IPS-15b (cell line): ENCODE measurements around the gene TPP1.

Experiments
- H3K27me3 ChIP-seq: one replicate; pipeline ENCODE4 v1.6.1; 2013; ENCODE audit warnings: low read length; ENCODE audit not compliant: control insufficient read depth, insufficient read depth
- H3K36me3 ChIP-seq: one replicate; pipeline ENCODE4 v1.6.1; 2013; ENCODE audit warnings: low read length; ENCODE audit not compliant: control insufficient read depth, insufficient read depth
- H3K4me1 ChIP-seq: one replicate; pipeline ENCODE4 v1.6.1; 2013; ENCODE audit warnings: mild to moderate bottlenecking, low read length; ENCODE audit not compliant: control insufficient read depth, insufficient read depth
- H3K4me3 ChIP-seq: one replicate; pipeline ENCODE4 v1.5.1; 2013; ENCODE audit warnings: low read depth, low read length
- H3K9ac ChIP-seq: one replicate; pipeline ENCODE4 v1.6.1; 2013; ENCODE audit warnings: low read depth, mild to moderate bottlenecking, low read length
- H3K9me3 ChIP-seq: one replicate; pipeline ENCODE4 v1.6.1; 2013; ENCODE audit warnings: mild to moderate bottlenecking, low read length; ENCODE audit not compliant: control insufficient read depth, insufficient read depth

Gene TPP1

GRCh38 chr11:6587360-6587953 lies 31.8 kb downstream of the TPP1 start:
- Histone ChIP-seq H3K4me3 (no peak overlapping the region), H3K9ac (no peak overlapping the region), H3K4me1 (no peaks in the 10 kb centered on the region), H3K9me3 (no peaks in the 10 kb centered on the region), H3K36me3 (no peaks in the 10 kb centered on the region), H3K27me3 (no peaks in the 10 kb centered on the region)

- Histone ChIP-seq H3K27me3 (no peaks in the 10 kb centered on the region), H3K4me1 (no peaks in the 10 kb centered on the region), H3K9ac (no peak overlapping the region), H3K4me3 (no peak overlapping the region), H3K9me3 (no peaks in the 10 kb centered on the region), H3K36me3 (no peaks in the 10 kb centered on the region)
These were observed 32.5 kb downstream of the TPP1 start for GRCh38 chr11:6586434-6587359.

- H3K9me3 ChIP-seq: no peaks in the 10 kb centered on the region
- no peak overlapping the region for H3K9ac ChIP-seq
- no peaks in the 10 kb centered on the region for H3K4me1 ChIP-seq
- no peak overlapping the region for H3K4me3 ChIP-seq
- no peaks in the 10 kb centered on the region for H3K36me3 ChIP-seq
- no peaks in the 10 kb centered on the region for H3K27me3 ChIP-seq
These were observed 34.7 kb downstream of the TPP1 start for GRCh38 chr11:6584528-6584927.

- no peaks in the 10 kb centered on the region for H3K4me1 ChIP-seq
- no peaks in the 10 kb centered on the region for H3K27me3 ChIP-seq
- no peaks in the 10 kb centered on the region for H3K36me3 ChIP-seq
- H3K9ac ChIP-seq: no peak overlapping the region
- no peak overlapping the region for H3K4me3 ChIP-seq
- H3K9me3 ChIP-seq: no peaks in the 10 kb centered on the region
These were observed 35.6 kb downstream of the TPP1 start for GRCh38 chr11:6583584-6583983.

- H3K36me3 ChIP-seq: no peaks in the 10 kb centered on the region
- no peaks in the 10 kb centered on the region for H3K27me3 ChIP-seq
- H3K4me3 ChIP-seq: no peak overlapping the region
- no peaks in the 10 kb centered on the region for H3K4me1 ChIP-seq
- no peak overlapping the region for H3K9ac ChIP-seq
- H3K9me3 ChIP-seq: no peaks in the 10 kb centered on the region
These were observed 39.5 kb downstream of the TPP1 start for GRCh38 chr11:6579681-6580080.

- H3K9me3 ChIP-seq: no peaks in the 10 kb centered on the region
These were observed 41.1 kb downstream of the TPP1 start for GRCh38 chr11:6578134-6578533.

GRCh38 chr11:6576471-6577373 lies 42.5 kb downstream of the TPP1 start:
- Histone ChIP-seq H3K9me3 (no peaks in the 10 kb centered on the region), H3K4me3 (no peak overlapping the region), H3K4me1 (no peaks in the 10 kb centered on the region), H3K36me3 (no peaks in the 10 kb centered on the region), H3K9ac (no peak overlapping the region), H3K27me3 (no peaks in the 10 kb centered on the region)

More at GRCh38 chr11:6578134-6578533, 41.1 kb downstream of the TPP1 start:
- Histone ChIP-seq H3K9ac (no peak overlapping the region), H3K36me3 (no peaks in the 10 kb centered on the region), H3K27me3 (no peaks in the 10 kb centered on the region), H3K4me3 (no peak overlapping the region), H3K4me1 (no peaks in the 10 kb centered on the region)

GRCh38 chr11:6574816-6575715 lies 44.2 kb downstream of the TPP1 start:
- Histone ChIP-seq H3K4me3 (no peak overlapping the region), H3K27me3 (no peaks in the 10 kb centered on the region), H3K4me1 (no peaks in the 10 kb centered on the region), H3K36me3 (no peaks in the 10 kb centered on the region), H3K9ac (no peak overlapping the region), H3K9me3 (no peaks in the 10 kb centered on the region)

GRCh38 chr11:6572215-6572614 lies 47.0 kb downstream of the TPP1 start:
- Histone ChIP-seq H3K4me3 (no peak overlapping the region), H3K9ac (no peak overlapping the region), H3K36me3 (no peaks in the 10 kb centered on the region), H3K9me3 (no peaks in the 10 kb centered on the region), H3K4me1 (peaks cover 4% of the 10 kb centered on the region), H3K27me3 (no peaks in the 10 kb centered on the region)

GRCh38 chr11:6571434-6572008 lies 47.7 kb downstream of the TPP1 start:
- Histone ChIP-seq H3K36me3 (no peaks in the 10 kb centered on the region), H3K9me3 (no peaks in the 10 kb centered on the region), H3K4me1 (peaks cover 4% of the 10 kb centered on the region), H3K9ac (no peak overlapping the region), H3K27me3 (no peaks in the 10 kb centered on the region), H3K4me3 (no peak overlapping the region)
